Rectal smooth muscle tissue (tissue), 1 donor: ENCODE data around the gene C19orf25.

Experiments used
- H3K27ac ChIP-seq: one replicate; pipeline ENCODE4 v1.7.0; 2013; ENCODE audit warnings: low read depth, low read length, inconsistent platforms
- H3K27me3 ChIP-seq: one replicate; pipeline ENCODE4 v1.7.0; 2013; ENCODE audit warnings: low read length; ENCODE audit not compliant: control insufficient read depth, insufficient read depth
- H3K36me3 ChIP-seq: one replicate; pipeline ENCODE4 v1.7.0; 2013; ENCODE audit warnings: low read length; ENCODE audit not compliant: control insufficient read depth, insufficient read depth
- H3K4me1 ChIP-seq: one replicate; pipeline ENCODE4 v1.7.0; 2013; ENCODE audit warnings: low read length; ENCODE audit not compliant: control insufficient read depth, insufficient read depth
- H3K4me3 ChIP-seq: one replicate; pipeline ENCODE4 v1.7.0; 2013; ENCODE audit warnings: low read length
- H3K9ac ChIP-seq: one replicate; pipeline ENCODE4 v1.7.0; 2013; ENCODE audit warnings: low read length

C19orf25 gene

GRCh38 chr19:1509602-1510441 lies 30.8 kb upstream of the C19orf25 start:
- no peaks in the 10 kb centered on the region for H3K4me1 ChIP-seq
- no peak overlapping the region for H3K9ac ChIP-seq
- H3K4me3 ChIP-seq = no peak overlapping the region
- no peaks in the 10 kb centered on the region for H3K36me3 ChIP-seq
- no peak overlapping the region for H3K27ac ChIP-seq
- H3K27me3 ChIP-seq = peaks cover 4% of the 10 kb centered on the region

- H3K27me3 ChIP-seq = peaks cover 13% of the 10 kb centered on the region
- H3K9ac ChIP-seq = no peak overlapping the region
- H3K4me3 ChIP-seq = no peak overlapping the region
- no peaks in the 10 kb centered on the region for H3K36me3 ChIP-seq
- H3K4me1 ChIP-seq = no peaks in the 10 kb centered on the region
- H3K27ac ChIP-seq = no peak overlapping the region
Measured at GRCh38 chr19:1508507-1508856, 29.5 kb upstream of the C19orf25 start.

GRCh38 chr19:1507763-1508506 lies 28.9 kb upstream of the C19orf25 start:
- Histone ChIP-seq H3K4me3 (peak overlapping the region; percentile 75), H3K9ac (no peak overlapping the region), H3K36me3 (no peaks in the 10 kb centered on the region), H3K4me1 (no peaks in the 10 kb centered on the region), H3K27ac (peak overlapping the region; percentile 84), H3K27me3 (peaks cover 18% of the 10 kb centered on the region)

- H3K9ac ChIP-seq = no peak overlapping the region
- H3K4me1 ChIP-seq = no peaks in the 10 kb centered on the region
- H3K4me3 ChIP-seq = peak overlapping the region; percentile 55
- H3K27me3 ChIP-seq = peaks cover 18% of the 10 kb centered on the region
- H3K27ac ChIP-seq = peak overlapping the region; percentile 84
- H3K36me3 ChIP-seq = no peaks in the 10 kb centered on the region
Measured at GRCh38 chr19:1507192-1507660, 28.2 kb upstream of the C19orf25 start.

- H3K4me1 ChIP-seq = no peaks in the 10 kb centered on the region
- peaks cover 13% of the 10 kb centered on the region for H3K27me3 ChIP-seq
Measured at GRCh38 chr19:1505991-1506881, 27.2 kb upstream of the C19orf25 start.

GRCh38 chr19:1505012-1505411 lies 26.0 kb upstream of the C19orf25 start:
- Histone ChIP-seq H3K27me3 (peaks cover 13% of the 10 kb centered on the region), H3K4me1 (no peaks in the 10 kb centered on the region), H3K27ac (no peak overlapping the region), H3K9ac (no peak overlapping the region), H3K36me3 (no peaks in the 10 kb centered on the region), H3K4me3 (no peak overlapping the region)

More at GRCh38 chr19:1505991-1506881, 27.2 kb upstream of the C19orf25 start:
- Histone ChIP-seq H3K27ac (no peak overlapping the region), H3K36me3 (no peaks in the 10 kb centered on the region), H3K4me3 (no peak overlapping the region), H3K9ac (no peak overlapping the region)

- H3K36me3 ChIP-seq = no peaks in the 10 kb centered on the region
- H3K4me1 ChIP-seq = no peaks in the 10 kb centered on the region
- peaks cover 13% of the 10 kb centered on the region for H3K27me3 ChIP-seq
- no peak overlapping the region for H3K9ac ChIP-seq
- no peak overlapping the region for H3K4me3 ChIP-seq
- no peak overlapping the region for H3K27ac ChIP-seq
Measured at GRCh38 chr19:1503925-1504773, 25.1 kb upstream of the C19orf25 start.

- Histone ChIP-seq H3K27me3 (peaks cover 13% of the 10 kb centered on the region), H3K4me3 (no peak overlapping the region), H3K36me3 (no peaks in the 10 kb centered on the region), H3K27ac (no peak overlapping the region), H3K4me1 (no peaks in the 10 kb centered on the region), H3K9ac (no peak overlapping the region)
Measured at GRCh38 chr19:1503089-1503924, 24.3 kb upstream of the C19orf25 start.

GRCh38 chr19:1502433-1503088 lies 23.5 kb upstream of the C19orf25 start:
- no peaks in the 10 kb centered on the region for H3K36me3 ChIP-seq
- no peak overlapping the region for H3K9ac ChIP-seq
- H3K4me1 ChIP-seq = no peaks in the 10 kb centered on the region
- no peak overlapping the region for H3K27ac ChIP-seq
- H3K27me3 ChIP-seq = peaks cover 14% of the 10 kb centered on the region
- no peak overlapping the region for H3K4me3 ChIP-seq

- no peak overlapping the region for H3K9ac ChIP-seq
- peaks cover 18% of the 10 kb centered on the region for H3K27me3 ChIP-seq
- H3K4me3 ChIP-seq = no peak overlapping the region
- no peaks in the 10 kb centered on the region for H3K4me1 ChIP-seq
- H3K36me3 ChIP-seq = no peaks in the 10 kb centered on the region
- no peak overlapping the region for H3K27ac ChIP-seq
Measured at GRCh38 chr19:1501200-1501595, 22.2 kb upstream of the C19orf25 start.
